Vagina (tissue), 2 donors: Measurements from ENCODE around the gene NOMO2. TPM values are rescaled to one million over a fixed set of nuclear protein-coding genes. Genes with fewer than 3 reads are reported as not detected.
"Not testable (repeated sequence)": the region's sequence is repeated elsewhere in the genome, so short reads cannot be mapped to it uniquely, and the experiment has no call there.

ENCODE experiments used
- DNase-seq, 2 donors: peaks; one replicate each; pipeline ENCODE4 v3.0.0-alpha.2; 2017; ENCODE audit errors: extremely low spot score in 2 of 2
- H3K27ac ChIP-seq: fragments of 200-600 bp; sonication (generic); one replicate; pipeline ENCODE4 v1.5.1; 2019
- H3K27me3 ChIP-seq: fragments of 200-600 bp; sonication (generic); one replicate; pipeline ENCODE4 v1.5.1; 2019
- H3K36me3 ChIP-seq, 2 donors: fragments of 200-600 bp; sonication (generic); one replicate each; pipeline ENCODE4 v1.5.1; 2017 to 2019
- H3K4me1 ChIP-seq: fragments of 200-600 bp; sonication (generic); one replicate; pipeline ENCODE4 v1.5.1; 2019
- H3K4me3 ChIP-seq, 2 donors: fragments of 200-600 bp; sonication (generic); 1 replicate in 1 of 2; 2 replicates in 1 of 2; pipeline ENCODE4 v1.5.1; 2016 to 2019
- H3K9me3 ChIP-seq: fragments of 200-600 bp; sonication (generic); one replicate; pipeline ENCODE4 v1.5.1; 2019
- intact Hi-C: fragments of 100-400 bp; cut with DNase I; formaldehyde crosslinking; loops from one replicate; pipeline ENCODE4 v1.15.1; 2023
- total RNA-seq: library from RNA; depleted of rRNA; stranded (reverse); fragments of >200 nt; gene quantifications from one replicate; pipeline ENCODE4 v1.2.3, GENCODE V29; 2016
- TF ChIP-seq, protein P1 (sequence below), 3 experiments: fragments of 450-650 bp in 2 of 3; fragments of 200-600 bp in 1 of 3; sonication (generic) in 1 of 3; IDR thresholded peaks; one replicate each; pipeline ENCODE4 v1.5.1; 2017 to 2019; ENCODE audit warnings: antibody characterized with exemption in 3 of 3, mild to moderate bottlenecking in 2 of 3, moderate library complexity in 2 of 3

Gene NOMO2, protein sequence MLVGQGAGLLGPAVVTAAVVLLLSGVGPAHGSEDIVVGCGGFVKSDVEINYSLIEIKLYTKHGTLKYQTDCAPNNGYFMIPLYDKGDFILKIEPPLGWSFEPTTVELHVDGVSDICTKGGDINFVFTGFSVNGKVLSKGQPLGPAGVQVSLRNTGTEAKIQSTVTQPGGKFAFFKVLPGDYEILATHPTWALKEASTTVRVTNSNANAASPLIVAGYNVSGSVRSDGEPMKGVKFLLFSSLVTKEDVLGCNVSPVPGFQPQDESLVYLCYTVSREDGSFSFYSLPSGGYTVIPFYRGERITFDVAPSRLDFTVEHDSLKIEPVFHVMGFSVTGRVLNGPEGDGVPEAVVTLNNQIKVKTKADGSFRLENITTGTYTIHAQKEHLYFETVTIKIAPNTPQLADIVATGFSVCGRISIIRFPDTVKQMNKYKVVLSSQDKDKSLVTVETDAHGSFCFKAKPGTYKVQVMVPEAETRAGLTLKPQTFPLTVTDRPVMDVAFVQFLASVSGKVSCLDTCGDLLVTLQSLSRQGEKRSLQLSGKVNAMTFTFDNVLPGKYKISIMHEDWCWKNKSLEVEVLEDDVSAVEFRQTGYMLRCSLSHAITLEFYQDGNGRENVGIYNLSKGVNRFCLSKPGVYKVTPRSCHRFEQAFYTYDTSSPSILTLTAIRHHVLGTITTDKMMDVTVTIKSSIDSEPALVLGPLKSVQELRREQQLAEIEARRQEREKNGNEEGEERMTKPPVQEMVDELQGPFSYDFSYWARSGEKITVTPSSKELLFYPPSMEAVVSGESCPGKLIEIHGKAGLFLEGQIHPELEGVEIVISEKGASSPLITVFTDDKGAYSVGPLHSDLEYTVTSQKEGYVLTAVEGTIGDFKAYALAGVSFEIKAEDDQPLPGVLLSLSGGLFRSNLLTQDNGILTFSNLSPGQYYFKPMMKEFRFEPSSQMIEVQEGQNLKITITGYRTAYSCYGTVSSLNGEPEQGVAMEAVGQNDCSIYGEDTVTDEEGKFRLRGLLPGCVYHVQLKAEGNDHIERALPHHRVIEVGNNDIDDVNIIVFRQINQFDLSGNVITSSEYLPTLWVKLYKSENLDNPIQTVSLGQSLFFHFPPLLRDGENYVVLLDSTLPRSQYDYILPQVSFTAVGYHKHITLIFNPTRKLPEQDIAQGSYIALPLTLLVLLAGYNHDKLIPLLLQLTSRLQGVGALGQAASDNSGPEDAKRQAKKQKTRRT
- 58.4 TPM for total RNA-seq

DNA sequence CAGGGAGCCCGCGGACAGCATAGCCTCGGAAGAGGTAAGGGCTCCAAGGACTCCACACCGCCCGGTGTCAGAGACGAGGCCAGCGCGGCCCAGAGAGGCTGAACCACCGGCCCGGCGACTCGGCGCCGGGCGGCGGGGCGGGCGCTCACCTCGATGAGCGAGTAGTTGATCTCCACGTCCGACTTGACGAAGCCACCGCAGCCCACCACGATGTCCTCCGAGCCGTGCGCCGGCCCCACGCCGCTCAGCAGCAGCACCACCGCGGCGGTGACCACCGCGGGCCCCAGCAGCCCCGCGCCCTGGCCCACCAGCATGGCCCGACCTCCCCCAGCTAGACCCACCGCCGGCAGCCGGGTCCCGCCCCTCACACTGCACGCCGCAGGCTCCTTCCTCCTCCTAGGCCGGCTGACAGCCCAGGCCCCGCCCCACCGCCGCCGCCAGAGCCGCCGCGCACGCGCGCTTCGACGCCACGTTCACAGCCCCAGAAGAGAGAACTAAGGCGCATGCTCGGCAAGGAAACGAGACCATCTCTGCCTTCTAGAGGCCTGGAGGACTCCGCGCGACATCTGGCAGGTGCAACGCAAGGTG, at the start of gene NOMO2:
Gene NOMO2, minus strand, starts transcription at position 371 of the 588 bp plus-strand sequence. Its CDS starts 57 bp downstream, at position 314.
- intact Hi-C loops, H3K27ac ChIP-seq, H3K4me1 ChIP-seq, DNase-seq, H3K9me3 ChIP-seq, H3K27me3 ChIP-seq, H3K36me3 ChIP-seq: not testable (repeated sequence)
- TF ChIP-seq, protein P1, sequence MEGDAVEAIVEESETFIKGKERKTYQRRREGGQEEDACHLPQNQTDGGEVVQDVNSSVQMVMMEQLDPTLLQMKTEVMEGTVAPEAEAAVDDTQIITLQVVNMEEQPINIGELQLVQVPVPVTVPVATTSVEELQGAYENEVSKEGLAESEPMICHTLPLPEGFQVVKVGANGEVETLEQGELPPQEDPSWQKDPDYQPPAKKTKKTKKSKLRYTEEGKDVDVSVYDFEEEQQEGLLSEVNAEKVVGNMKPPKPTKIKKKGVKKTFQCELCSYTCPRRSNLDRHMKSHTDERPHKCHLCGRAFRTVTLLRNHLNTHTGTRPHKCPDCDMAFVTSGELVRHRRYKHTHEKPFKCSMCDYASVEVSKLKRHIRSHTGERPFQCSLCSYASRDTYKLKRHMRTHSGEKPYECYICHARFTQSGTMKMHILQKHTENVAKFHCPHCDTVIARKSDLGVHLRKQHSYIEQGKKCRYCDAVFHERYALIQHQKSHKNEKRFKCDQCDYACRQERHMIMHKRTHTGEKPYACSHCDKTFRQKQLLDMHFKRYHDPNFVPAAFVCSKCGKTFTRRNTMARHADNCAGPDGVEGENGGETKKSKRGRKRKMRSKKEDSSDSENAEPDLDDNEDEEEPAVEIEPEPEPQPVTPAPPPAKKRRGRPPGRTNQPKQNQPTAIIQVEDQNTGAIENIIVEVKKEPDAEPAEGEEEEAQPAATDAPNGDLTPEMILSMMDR (IDR thresholded peaks at IDR 0.05) = peak in 1 of 3 experiments; percentile 4
- peak within 1 kb of the TSS; percentile 48 to 55 for H3K4me3 ChIP-seq

GRCh38 chr16:18610147-18610803, 48.4 kb upstream of the NOMO2 start:
- intact Hi-C loops, DNase-seq, H3K4me3 ChIP-seq, H3K27ac ChIP-seq, H3K27me3 ChIP-seq, H3K4me1 ChIP-seq, H3K36me3 ChIP-seq, H3K9me3 ChIP-seq: not testable (repeated sequence)

GRCh38 chr16:18608271-18608670, 46.4 kb upstream of the NOMO2 start:
- H3K4me3 ChIP-seq, intact Hi-C loops, H3K9me3 ChIP-seq, H3K36me3 ChIP-seq, DNase-seq, H3K27me3 ChIP-seq, H3K4me1 ChIP-seq, H3K27ac ChIP-seq: not testable (repeated sequence)

DNA sequence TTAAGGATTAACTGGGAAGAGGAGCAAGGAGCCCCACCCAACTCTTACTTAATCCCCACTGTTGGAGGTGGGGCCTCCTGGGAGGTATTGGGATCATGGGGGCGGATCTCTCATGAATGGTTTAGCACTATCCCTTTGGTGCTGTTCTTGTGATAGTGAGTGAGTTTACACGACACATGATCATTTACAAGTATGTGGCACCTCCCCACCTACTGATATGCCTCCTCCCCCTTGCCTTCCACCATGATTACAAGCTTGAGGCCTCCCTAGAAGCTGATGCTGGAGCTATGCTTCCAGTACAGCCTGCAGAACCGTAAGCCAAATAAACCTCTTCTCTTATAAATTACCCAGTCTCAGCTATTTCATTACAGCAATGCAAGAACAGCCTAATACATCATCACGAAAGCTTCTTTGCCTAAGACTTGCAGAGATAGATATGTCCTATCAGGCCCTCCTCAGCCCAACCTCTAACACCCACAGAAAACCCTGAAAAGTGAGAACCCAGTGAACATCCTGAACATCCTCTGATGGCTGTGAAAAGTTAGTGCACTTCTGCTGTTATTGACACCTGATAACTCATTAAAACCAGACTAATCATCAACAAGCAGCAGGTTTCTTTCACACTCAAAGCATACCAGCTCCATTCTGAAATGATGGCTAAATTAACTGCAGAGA, 41.8 kb upstream of the NOMO2 start:
- H3K27me3 ChIP-seq, DNase-seq, H3K27ac ChIP-seq, intact Hi-C loops, H3K4me1 ChIP-seq, H3K4me3 ChIP-seq, H3K36me3 ChIP-seq, H3K9me3 ChIP-seq: not testable (repeated sequence)

GRCh38 chr16:18598582-18598981, 36.7 kb upstream of the NOMO2 start:
- H3K4me3 ChIP-seq, H3K27ac ChIP-seq, DNase-seq, intact Hi-C loops, H3K36me3 ChIP-seq, H3K27me3 ChIP-seq, H3K4me1 ChIP-seq, H3K9me3 ChIP-seq: not testable (repeated sequence)

DNA sequence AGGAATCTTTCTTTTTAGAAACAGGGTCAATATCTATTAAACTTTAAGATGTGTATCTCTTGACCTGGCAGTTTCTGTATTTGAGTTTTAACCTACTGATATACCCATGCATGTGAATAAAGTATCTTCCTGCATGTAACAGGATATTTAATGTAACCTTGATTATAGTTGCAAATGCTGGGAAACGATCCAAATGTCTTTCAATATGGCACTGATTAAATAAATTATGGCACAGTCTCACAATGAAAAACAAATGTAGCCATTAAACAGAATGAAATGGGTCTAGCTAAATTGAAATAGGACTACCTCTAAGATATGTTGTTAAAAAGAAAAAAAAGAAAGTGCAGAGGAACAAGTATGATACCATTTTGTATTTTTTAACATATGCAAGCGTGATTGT, 35.8 kb upstream of the NOMO2 start:
- H3K36me3 ChIP-seq, H3K4me3 ChIP-seq, H3K27me3 ChIP-seq, H3K27ac ChIP-seq, intact Hi-C loops, DNase-seq, H3K9me3 ChIP-seq, H3K4me1 ChIP-seq: not testable (repeated sequence)

- H3K9me3 ChIP-seq, H3K36me3 ChIP-seq, H3K4me3 ChIP-seq, intact Hi-C loops, H3K4me1 ChIP-seq, DNase-seq, H3K27me3 ChIP-seq, H3K27ac ChIP-seq: not testable (repeated sequence)
These were observed 35.4 kb upstream of the NOMO2 start for GRCh38 chr16:18597319-18597718.

- DNase-seq, H3K36me3 ChIP-seq, H3K4me3 ChIP-seq, H3K4me1 ChIP-seq, H3K9me3 ChIP-seq, H3K27ac ChIP-seq, intact Hi-C loops, H3K27me3 ChIP-seq: not testable (repeated sequence)
These were observed 33.9 kb upstream of the NOMO2 start for GRCh38 chr16:18595796-18596195.

GRCh38 chr16:18594880-18595279, 33.0 kb upstream of the NOMO2 start:
- H3K36me3 ChIP-seq, DNase-seq, H3K4me1 ChIP-seq, H3K9me3 ChIP-seq, H3K27ac ChIP-seq, intact Hi-C loops, H3K4me3 ChIP-seq, H3K27me3 ChIP-seq: not testable (repeated sequence)

GRCh38 chr16:18593904-18594303, 32.0 kb upstream of the NOMO2 start:
- H3K4me1 ChIP-seq, intact Hi-C loops, H3K36me3 ChIP-seq, H3K4me3 ChIP-seq, H3K27me3 ChIP-seq, H3K9me3 ChIP-seq, H3K27ac ChIP-seq: not testable (repeated sequence)
- peak in 1 of 2 donors; percentile 86 for DNase-seq

GRCh38 chr16:18592982-18593381, 31.1 kb upstream of the NOMO2 start:
- DNase-seq, H3K27me3 ChIP-seq, H3K4me1 ChIP-seq, H3K36me3 ChIP-seq, intact Hi-C loops, H3K9me3 ChIP-seq, H3K4me3 ChIP-seq, H3K27ac ChIP-seq: not testable (repeated sequence)
